Activated CD8-positive, alpha-beta memory T cell treated with anti-CD3 and anti-CD28 coated beads, Interleukin-2, amount 50 U/mL, for 24 hours (primary cell): ENCODE results near the gene INVS.
A peak's percentile ranks its signal among the peaks of the same experiment; 100 is the strongest.
"Not testable (repeated sequence)": the region's sequence is repeated elsewhere in the genome, so short reads cannot be mapped to it uniquely, and the experiment has no call there.

ENCODE experiments used
- DNase-seq: peaks from one replicate; pipeline ENCODE4 v3.0.0-alpha.2; 2020; ENCODE audit errors: extremely low read depth

Gene INVS, protein sequence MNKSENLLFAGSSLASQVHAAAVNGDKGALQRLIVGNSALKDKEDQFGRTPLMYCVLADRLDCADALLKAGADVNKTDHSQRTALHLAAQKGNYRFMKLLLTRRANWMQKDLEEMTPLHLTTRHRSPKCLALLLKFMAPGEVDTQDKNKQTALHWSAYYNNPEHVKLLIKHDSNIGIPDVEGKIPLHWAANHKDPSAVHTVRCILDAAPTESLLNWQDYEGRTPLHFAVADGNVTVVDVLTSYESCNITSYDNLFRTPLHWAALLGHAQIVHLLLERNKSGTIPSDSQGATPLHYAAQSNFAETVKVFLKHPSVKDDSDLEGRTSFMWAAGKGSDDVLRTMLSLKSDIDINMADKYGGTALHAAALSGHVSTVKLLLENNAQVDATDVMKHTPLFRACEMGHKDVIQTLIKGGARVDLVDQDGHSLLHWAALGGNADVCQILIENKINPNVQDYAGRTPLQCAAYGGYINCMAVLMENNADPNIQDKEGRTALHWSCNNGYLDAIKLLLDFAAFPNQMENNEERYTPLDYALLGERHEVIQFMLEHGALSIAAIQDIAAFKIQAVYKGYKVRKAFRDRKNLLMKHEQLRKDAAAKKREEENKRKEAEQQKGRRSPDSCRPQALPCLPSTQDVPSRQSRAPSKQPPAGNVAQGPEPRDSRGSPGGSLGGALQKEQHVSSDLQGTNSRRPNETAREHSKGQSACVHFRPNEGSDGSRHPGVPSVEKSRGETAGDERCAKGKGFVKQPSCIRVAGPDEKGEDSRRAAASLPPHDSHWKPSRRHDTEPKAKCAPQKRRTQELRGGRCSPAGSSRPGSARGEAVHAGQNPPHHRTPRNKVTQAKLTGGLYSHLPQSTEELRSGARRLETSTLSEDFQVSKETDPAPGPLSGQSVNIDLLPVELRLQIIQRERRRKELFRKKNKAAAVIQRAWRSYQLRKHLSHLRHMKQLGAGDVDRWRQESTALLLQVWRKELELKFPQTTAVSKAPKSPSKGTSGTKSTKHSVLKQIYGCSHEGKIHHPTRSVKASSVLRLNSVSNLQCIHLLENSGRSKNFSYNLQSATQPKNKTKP

GRCh38 chr9:100098887-100099721 is at the start of gene INVS, which contains the start of gene ERP44:
Gene INVS (plus strand): TSS chr9:100099243. CDS start chr9:100104522, 5,279 bp downstream.
Gene ERP44 (minus strand): TSS chr9:100099000. CDS start chr9:100098840, 160 bp downstream.
- DNase-seq = peak; percentile 97

GRCh38 chr9:100049551-100049950 is 49.5 kb upstream of the INVS start:
- no peak for DNase-seq

GRCh38 chr9:100052375-100052774 is 46.7 kb upstream of the INVS start:
- DNase-seq = no peak

DNA sequence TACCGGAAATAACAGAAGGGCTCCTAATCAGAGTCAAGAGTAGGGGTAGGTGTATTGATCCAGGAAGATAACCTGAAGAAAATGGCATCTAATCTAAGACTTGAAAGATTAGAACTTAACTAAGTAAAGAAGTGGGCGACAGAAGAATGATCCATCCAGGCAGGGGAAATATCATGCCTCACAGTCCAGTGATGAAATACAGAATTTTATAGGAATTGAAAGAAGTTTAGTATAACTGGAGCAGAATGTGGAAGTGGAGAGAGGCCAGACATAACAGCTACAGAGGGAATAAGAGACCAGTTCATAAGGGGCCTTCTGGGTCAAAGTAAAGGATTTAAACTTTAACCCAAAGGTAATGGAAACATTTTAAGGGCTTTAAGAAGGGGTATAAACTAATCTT is 42.5 kb upstream of the INVS start:
- DNase-seq = no peak

DNA sequence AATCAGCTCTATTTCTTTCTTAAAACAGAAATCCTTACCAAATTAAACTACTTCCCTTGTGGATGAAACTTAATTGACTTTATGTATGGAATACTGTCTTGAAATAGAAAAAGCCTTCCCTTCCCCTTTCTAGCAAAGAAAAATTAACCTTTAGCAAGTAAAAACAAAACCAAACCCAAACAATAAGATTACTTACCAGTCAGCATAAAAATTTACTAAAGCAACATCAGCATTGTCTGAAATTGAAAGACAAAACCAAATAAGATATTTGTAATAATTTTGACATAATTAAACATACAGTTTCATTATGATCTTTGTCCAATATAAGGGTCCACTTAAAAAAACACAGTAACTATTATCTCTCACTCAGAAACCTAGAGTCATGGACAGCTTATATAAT is 41.4 kb upstream of the INVS start:
- DNase-seq = no peak

- DNase-seq = no peak
These were observed 40.1 kb upstream of the INVS start for GRCh38 chr9:100058699-100059579.

GRCh38 chr9:100062683-100063082 is 36.4 kb upstream of the INVS start:
- DNase-seq = not testable (repeated sequence)

GRCh38 chr9:100063185-100063584 is 35.9 kb upstream of the INVS start:
- DNase-seq = no peak

GRCh38 chr9:100064872-100065581 is 34.0 kb upstream of the INVS start:
- DNase-seq = no peak

GRCh38 chr9:100066539-100066938 is 32.5 kb upstream of the INVS start:
- DNase-seq = no peak

DNA sequence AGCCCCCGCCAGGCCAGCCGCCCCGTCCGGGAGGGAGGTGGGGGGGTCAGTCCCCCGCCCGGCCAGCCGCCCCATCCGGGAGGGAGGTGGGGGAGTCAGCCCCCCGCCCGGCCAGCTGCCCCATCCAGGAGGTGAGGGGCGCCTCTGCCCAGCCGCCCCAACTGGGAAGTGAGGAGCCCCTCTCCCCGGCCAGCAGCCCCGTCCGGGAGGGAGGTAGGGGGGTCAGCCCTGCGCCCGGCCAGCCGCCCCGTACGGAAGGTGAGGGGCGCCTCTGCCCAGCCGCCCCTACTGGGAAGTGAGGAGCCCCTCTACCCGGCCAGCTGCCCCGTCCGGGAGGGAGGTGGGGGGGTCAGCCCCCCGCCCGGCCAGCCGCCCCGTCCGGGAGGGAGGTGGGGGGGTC is 31.1 kb upstream of the INVS start:
- not testable (repeated sequence) for DNase-seq

GRCh38 chr9:100069068-100069467 is 30.0 kb upstream of the INVS start:
- DNase-seq = not testable (repeated sequence)

DNA sequence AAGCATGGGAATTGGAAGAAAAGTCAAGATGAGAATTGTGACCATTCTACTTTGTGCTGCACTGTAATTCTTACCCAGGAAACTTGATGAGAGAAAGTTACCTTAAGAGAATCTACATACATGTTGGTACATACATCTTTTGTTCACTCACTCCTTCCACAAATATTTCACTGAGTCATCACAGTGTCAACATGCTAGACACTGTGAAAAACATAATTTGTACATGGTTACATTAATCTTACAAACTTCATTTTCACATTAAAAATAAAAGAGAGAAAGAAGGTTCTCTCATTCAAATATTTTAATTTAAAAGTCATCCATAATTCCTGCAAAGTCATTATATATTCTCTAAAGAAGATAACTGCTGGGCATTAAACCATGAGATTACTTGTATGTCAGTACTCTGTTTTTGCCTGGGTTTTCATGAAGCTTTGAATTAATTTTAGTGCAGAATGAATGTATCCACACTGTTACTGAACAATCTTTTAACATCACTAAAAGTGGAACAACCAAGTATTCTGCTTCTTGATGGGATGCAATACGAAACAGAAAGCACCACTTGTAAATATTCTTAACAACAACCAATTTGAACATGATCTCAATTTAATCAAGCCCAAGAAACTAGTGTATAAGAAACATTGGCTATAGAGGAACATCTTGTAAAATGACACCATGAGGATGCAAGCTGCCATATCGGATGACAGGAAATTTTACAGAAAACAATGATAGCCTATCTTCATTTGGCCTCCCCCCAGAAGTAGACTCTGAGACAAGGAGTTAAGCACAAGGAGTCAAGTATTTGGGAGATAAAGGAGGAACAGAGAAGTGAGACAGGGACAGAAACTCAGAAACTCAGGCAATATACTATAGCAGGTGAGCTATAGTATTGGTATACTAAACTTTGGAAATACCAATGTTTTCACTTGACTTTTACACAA is 28.7 kb upstream of the INVS start:
- no peak for DNase-seq

- no peak for DNase-seq
These were observed 27.8 kb upstream of the INVS start for GRCh38 chr9:100071271-100071670.

GRCh38 chr9:100072805-100073204 is 26.2 kb upstream of the INVS start:
- DNase-seq = no peak

DNA sequence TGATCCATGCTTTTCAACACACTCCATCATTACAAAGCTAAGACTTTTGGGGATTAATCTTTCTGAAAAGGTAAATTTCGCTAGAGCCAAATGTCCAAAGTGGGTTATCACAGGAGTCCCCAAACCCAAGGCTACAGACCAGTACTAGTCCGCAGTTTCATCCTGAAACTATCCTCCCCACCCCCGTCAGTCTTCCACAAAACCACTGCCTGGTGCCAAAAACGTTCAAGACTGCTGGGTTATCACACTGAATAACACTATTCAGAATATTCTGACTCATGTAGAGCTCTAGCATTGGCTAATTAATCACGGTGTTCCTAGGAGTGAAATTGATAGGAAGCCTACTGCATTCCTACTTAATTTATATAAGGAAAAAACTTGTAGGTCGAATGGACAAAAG is 24.9 kb upstream of the INVS start:
- no peak for DNase-seq

DNA sequence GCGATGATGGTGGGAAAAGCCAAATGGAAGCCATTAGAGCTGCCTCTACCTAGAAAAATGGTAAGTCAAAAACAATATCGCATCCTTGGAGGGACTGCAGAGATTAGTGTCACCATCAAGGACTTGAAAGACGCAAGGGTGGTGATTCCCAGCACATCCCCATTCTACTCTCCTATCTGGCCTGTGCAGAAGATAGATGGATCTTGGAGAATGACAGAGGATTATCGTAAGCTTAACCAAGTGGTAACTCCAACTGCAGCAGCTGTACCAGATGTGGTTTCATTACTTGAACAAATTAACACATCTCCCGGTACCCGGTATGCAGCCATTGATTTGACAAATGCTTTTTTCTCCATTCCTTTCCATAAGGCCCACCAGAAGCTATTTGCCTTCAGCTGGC is 24.1 kb upstream of the INVS start:
- no peak for DNase-seq

DNA sequence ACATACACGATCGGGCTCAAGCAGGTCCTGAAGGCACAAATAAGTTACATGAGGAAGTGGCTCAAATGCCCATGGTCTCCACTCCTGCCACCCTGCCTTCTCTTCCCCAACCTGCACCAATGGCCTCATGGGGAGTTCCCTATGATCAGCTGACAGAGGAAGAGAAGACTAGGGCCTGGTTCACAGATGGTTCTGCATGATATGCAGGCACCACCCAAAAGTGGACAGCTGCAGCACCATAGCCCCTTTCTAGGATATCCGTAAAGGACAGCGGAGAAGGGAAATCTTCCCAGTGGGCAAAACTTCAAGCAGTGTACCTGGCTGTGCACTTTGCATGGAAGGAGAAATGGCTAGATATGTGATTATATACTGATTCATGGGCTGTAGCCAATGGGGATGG is 22.8 kb upstream of the INVS start:
- not testable (repeated sequence) for DNase-seq

- no peak for DNase-seq
These were observed 16.3 kb upstream of the INVS start for GRCh38 chr9:100082782-100083181.
